Hepatocyte (in vitro differentiated cells): ENCODE data around the gene CTAGE8. TPM values are rescaled to one million over a fixed set of nuclear protein-coding genes. Genes with fewer than 3 reads are reported as not detected.
"Not testable (repeated sequence)": the region's sequence is repeated elsewhere in the genome, so short reads cannot be mapped to it uniquely, and the experiment has no call there.

Experiments used
- DNase-seq: peaks from one replicate; pipeline ENCODE4 v3.0.0-alpha.2; 2016; ENCODE audit warnings: low spot score
- H2AFZ ChIP-seq: fragments of 200-600 bp; sonication (generic); 2 replicates; pipeline ENCODE4 v1.6.0; 2016; ENCODE audit warnings: antibody characterized with exemption, mild to moderate bottlenecking
- H3K27ac ChIP-seq: fragments of 200-600 bp; sonication (generic); 2 replicates; pipeline ENCODE4 v1.5.1; 2016; ENCODE audit warnings: mild to moderate bottlenecking
- H3K27me3 ChIP-seq: fragments of 200-600 bp; sonication (generic); 2 replicates; pipeline ENCODE4 v1.6.1; 2016
- H3K36me3 ChIP-seq: fragments of 200-600 bp; sonication (generic); replicated peaks from 2 replicates; pipeline ENCODE4 v1.5.1; 2016; ENCODE audit warnings: low read depth; ENCODE audit not compliant: insufficient read depth
- H3K4me1 ChIP-seq: fragments of 200-600 bp; sonication (generic); 2 replicates; pipeline ENCODE4 v1.5.1; 2016; ENCODE audit warnings: mild to moderate bottlenecking, moderate library complexity; ENCODE audit not compliant: insufficient read depth
- H3K4me2 ChIP-seq: fragments of 200-600 bp; sonication (generic); 2 replicates; pipeline ENCODE4 v1.6.0; 2016
- H3K4me3 ChIP-seq: fragments of 200-600 bp; sonication (generic); 2 replicates; pipeline ENCODE4 v1.5.1; 2016; ENCODE audit warnings: mild to moderate bottlenecking
- H3K79me2 ChIP-seq: fragments of 200-600 bp; sonication (generic); 2 replicates; pipeline ENCODE4 v1.6.0; 2017; ENCODE audit warnings: mild to moderate bottlenecking
- H3K9me2 ChIP-seq: fragments of 200-600 bp; sonication (generic); replicated peaks from 2 replicates; pipeline ENCODE4 v1.6.0; 2017; ENCODE audit warnings: mild to moderate bottlenecking; ENCODE audit not compliant: insufficient read depth
- H3K9me3 ChIP-seq: fragments of 200-600 bp; sonication (generic); 2 replicates; pipeline ENCODE4 v1.5.1; 2016; ENCODE audit warnings: low read depth, mild to moderate bottlenecking
- H4K20me1 ChIP-seq: fragments of 200-600 bp; sonication (generic); 2 replicates; pipeline ENCODE4 v1.6.0; 2016; ENCODE audit warnings: mild to moderate bottlenecking; ENCODE audit not compliant: insufficient read depth, poor library complexity, severe bottlenecking
- EZH2 ChIP-seq: fragments of 200-600 bp; sonication (generic); IDR thresholded peaks from 2 replicates; pipeline ENCODE4 v1.6.1; 2016; ENCODE audit warnings: antibody characterized with exemption, mild to moderate bottlenecking, borderline replicate concordance
- EZH2phosphoT487 ChIP-seq: fragments of 200-600 bp; sonication (generic); IDR thresholded peaks from one replicate; pipeline ENCODE4 v1.6.1; 2018; ENCODE audit warnings: antibody characterized with exemption, mild to moderate bottlenecking, low read depth, moderate library complexity; ENCODE audit not compliant: unreplicated experiment, severe bottlenecking
- WGBS: methylation state at CpG from one replicate; pipeline ENCODE4 v1.1.6; 2016; ENCODE audit warnings: low lambda C conversion rate; ENCODE audit errors: missing lambda C conversion rate; 5-methylcytosine and 5-hydroxymethylcytosine counted together
- polyA plus RNA-seq: library from polyadenylated mRNA; unstranded; fragments of >200 nt; fragmentation: Nextera tagmentation; extraction: Ambion mirVana; gene quantifications from 2 replicates; pipeline ENCODE4 v1.2.1, GENCODE V29; 2016
- total RNA-seq: library from RNA; depleted of rRNA; stranded (reverse); fragments of >200 nt; gene quantifications from 2 replicates; pipeline ENCODE4 v1.2.3, GENCODE V29; 2014
- TF ChIP-seq, protein P1 (sequence below): fragments of 200-600 bp; sonication (generic); IDR thresholded peaks from 2 replicates; pipeline ENCODE4 v1.5.1; 2016; ENCODE audit warnings: antibody characterized with exemption, mild to moderate bottlenecking; ENCODE audit not compliant: poor library complexity

The CTAGE8 gene
- total and polyA plus RNA-seq, 2 experiments from 2014 or later = 2.8 to 5.2 TPM

DNA sequence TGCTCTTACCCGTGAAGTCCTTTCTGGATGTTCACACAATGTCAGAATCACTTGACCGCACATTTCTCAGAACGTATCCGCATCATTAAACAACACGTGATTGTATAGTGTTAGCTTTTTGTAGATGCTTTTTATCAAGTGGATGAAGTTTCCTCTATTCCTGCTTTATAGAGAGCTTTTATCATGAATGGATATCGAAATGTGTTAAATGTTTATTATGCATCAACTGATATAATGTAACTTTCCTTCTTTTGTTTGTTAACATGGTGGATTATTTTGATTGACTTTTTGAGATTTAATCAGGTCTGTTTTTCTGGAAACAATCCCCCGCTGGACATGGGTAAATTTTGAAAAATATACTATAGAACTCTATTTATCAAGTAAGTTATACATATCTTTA lies 4.4 kb downstream of the CTAGE8 start, which contains the start of gene OR2A7:
Gene OR2A7 (minus strand): TSS at position 101 of the 400 bp plus-strand sequence. CDS start 5,164 bp downstream, outside the sequence.
- not testable (repeated sequence) for DNase-seq, H3K4me2 ChIP-seq, H3K4me3 ChIP-seq, H4K20me1 ChIP-seq, H3K79me2 ChIP-seq, H3K36me3 ChIP-seq, H3K4me1 ChIP-seq, H3K27me3 ChIP-seq, H3K9me2 ChIP-seq, H3K9me3 ChIP-seq, H2AFZ ChIP-seq, H3K27ac ChIP-seq
- WGBS = 97% methylated on average over 7 of the region's 7 CpGs

DNA sequence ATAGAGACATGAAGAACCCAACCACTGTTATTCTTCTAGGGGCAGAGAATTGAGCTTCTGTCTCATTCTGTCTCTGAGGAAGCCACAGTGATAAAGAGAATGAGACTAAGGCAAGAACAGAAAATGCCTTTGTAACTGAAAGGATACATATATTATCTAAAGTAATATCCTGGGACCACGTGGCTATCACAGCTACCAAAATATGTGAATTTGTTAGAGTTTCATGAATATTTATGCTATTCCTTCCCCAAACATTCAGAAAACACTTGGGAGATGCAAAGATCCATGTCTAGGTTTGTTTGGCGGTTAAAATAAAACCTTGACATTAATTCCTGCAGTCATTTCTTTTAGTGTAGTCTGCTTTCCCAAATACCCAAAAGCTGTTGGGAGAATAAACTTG lies 7.0 kb downstream of the CTAGE8 start:
- H3K9me3 ChIP-seq, H3K4me2 ChIP-seq, H3K36me3 ChIP-seq, H3K9me2 ChIP-seq, H3K79me2 ChIP-seq, H3K27me3 ChIP-seq, H4K20me1 ChIP-seq, H3K4me1 ChIP-seq, DNase-seq, H2AFZ ChIP-seq, H3K4me3 ChIP-seq, H3K27ac ChIP-seq: not testable (repeated sequence)
- WGBS = no CpG with 5 or more reads among the region's 2 CpGs

DNA sequence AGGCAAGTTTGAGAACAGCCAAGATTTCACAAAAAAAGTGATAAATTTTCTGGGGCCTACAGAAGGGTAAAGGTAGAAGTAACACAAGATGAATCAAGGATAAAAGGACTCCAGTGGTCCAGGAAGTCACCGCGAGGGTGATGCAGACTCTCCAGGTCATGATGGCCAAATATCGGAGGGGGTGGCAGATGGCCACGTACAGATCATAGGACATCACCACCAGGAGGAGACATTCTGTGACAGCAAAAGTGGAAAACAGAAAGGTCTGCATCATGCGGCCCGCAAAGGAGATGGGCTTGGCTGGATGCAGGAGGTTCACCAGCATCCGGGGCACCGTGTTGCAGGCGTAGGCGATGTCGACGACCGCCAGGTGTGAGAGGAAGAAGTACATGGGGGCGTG lies 10.0 kb downstream of the CTAGE8 start:
- 80% methylated on average over 1 of the region's 14 CpGs for WGBS
- H3K4me1 ChIP-seq, H3K4me2 ChIP-seq, H3K79me2 ChIP-seq, H4K20me1 ChIP-seq, H2AFZ ChIP-seq, H3K9me3 ChIP-seq, H3K9me2 ChIP-seq, H3K36me3 ChIP-seq, H3K27ac ChIP-seq, DNase-seq, H3K27me3 ChIP-seq, H3K4me3 ChIP-seq: not testable (repeated sequence)

DNA sequence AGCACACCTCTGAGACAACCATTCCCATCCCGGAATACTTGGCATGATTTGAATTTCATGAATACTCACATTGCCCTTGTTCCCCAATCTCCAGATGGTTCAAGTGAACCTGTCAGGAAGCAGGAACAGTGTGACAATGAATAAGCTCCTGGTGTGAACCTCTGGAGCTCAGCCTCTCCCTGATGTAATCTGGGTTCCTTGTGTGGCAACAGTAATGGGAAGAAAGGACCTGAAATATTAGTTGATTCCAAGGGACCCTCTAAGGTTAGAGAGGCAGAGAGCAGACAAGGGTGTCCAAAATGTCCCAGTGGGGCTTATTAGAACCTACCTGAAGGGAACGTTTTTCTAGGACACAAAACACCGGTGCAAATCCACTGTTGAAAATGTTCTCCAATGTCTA lies 13.0 kb downstream of the CTAGE8 start:
- no peaks in the 10 kb centered on the region for H3K27me3 ChIP-seq
- WGBS = 87% methylated on average over 3 of the region's 3 CpGs
- H3K36me3 ChIP-seq = no peaks in the 10 kb centered on the region
- no peaks in the 10 kb centered on the region for H3K9me2 ChIP-seq
- H3K4me3 ChIP-seq = no peak overlapping the region
- no peak overlapping the region for H3K4me2 ChIP-seq
- H3K27ac ChIP-seq = no peak overlapping the region
- no peaks in the 10 kb centered on the region for H3K79me2 ChIP-seq
- no peaks in the 10 kb centered on the region for H3K4me1 ChIP-seq
- no peaks in the 10 kb centered on the region for H3K9me3 ChIP-seq
- H2AFZ ChIP-seq = no peak overlapping the region
- DNase-seq = no peak
- H4K20me1 ChIP-seq = no peaks in the 10 kb centered on the region
- TF ChIP-seq, protein P1, sequence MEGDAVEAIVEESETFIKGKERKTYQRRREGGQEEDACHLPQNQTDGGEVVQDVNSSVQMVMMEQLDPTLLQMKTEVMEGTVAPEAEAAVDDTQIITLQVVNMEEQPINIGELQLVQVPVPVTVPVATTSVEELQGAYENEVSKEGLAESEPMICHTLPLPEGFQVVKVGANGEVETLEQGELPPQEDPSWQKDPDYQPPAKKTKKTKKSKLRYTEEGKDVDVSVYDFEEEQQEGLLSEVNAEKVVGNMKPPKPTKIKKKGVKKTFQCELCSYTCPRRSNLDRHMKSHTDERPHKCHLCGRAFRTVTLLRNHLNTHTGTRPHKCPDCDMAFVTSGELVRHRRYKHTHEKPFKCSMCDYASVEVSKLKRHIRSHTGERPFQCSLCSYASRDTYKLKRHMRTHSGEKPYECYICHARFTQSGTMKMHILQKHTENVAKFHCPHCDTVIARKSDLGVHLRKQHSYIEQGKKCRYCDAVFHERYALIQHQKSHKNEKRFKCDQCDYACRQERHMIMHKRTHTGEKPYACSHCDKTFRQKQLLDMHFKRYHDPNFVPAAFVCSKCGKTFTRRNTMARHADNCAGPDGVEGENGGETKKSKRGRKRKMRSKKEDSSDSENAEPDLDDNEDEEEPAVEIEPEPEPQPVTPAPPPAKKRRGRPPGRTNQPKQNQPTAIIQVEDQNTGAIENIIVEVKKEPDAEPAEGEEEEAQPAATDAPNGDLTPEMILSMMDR = no peak
- TF ChIP-seq EZH2 (no peak), EZH2phosphoT487 (no peak)

DNA sequence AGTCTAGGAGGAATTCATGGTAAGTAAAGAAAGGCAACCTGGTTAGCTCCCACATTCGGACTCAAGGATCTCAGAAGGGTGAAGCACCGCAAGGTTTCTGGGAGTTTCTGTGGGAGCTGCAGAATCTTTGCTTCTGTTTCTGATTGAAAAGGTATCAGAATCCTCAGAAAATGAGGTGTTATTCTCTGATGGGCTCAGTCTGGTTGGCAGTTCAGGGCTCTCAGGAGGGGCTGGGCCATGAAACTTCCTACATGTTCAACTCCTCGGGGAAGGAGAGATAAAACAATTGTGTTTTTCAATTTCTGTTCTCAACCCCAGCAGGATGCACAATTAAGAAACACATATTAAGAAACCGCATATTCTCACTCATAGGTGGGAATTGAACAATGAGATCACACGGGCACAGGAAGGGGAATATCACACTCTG lies 13.6 kb downstream of the CTAGE8 start:
- Histone ChIP-seq H3K9me2 (no peaks in the 10 kb centered on the region), H3K27me3 (no peaks in the 10 kb centered on the region), H3K9me3 (no peaks in the 10 kb centered on the region), H3K27ac (no peak overlapping the region), H3K4me3 (no peak overlapping the region), H2AFZ (no peak overlapping the region), H4K20me1 (no peaks in the 10 kb centered on the region), H3K36me3 (no peaks in the 10 kb centered on the region), H3K79me2 (no peaks in the 10 kb centered on the region), H3K4me1 (no peaks in the 10 kb centered on the region), H3K4me2 (no peak overlapping the region)
- TF ChIP-seq EZH2phosphoT487 (no peak), EZH2 (no peak)
- TF ChIP-seq, protein P1 = no peak
- WGBS = 84% methylated on average over 5 of the region's 5 CpGs
- DNase-seq = peak; percentile 3

DNA sequence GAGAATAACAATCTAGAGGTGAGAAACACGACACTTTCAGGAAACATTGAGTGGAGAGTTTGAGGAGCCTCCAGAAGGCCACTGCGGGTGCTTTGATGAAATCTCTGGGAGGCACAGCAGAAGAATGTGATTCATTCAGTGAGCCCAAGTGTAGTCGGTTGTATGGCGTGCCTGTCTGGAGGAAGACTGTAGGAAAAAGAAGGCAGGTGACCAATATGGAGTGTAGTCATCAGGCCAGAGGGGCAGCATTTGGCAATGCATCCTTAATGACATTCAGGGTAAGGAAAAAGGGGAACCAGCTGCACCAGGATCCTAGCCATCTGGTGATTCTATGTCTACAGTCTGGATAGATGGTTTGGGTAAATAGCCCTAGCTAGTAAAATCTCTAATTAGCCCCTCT lies 16.8 kb downstream of the CTAGE8 start:
- H3K27me3 ChIP-seq, DNase-seq, H3K4me1 ChIP-seq, H3K36me3 ChIP-seq, H3K9me2 ChIP-seq, H2AFZ ChIP-seq, H4K20me1 ChIP-seq, H3K4me3 ChIP-seq, H3K79me2 ChIP-seq, H3K9me3 ChIP-seq, H3K4me2 ChIP-seq, H3K27ac ChIP-seq: not testable (repeated sequence)
- no CpG with 5 or more reads among the region's 4 CpGs for WGBS

DNA sequence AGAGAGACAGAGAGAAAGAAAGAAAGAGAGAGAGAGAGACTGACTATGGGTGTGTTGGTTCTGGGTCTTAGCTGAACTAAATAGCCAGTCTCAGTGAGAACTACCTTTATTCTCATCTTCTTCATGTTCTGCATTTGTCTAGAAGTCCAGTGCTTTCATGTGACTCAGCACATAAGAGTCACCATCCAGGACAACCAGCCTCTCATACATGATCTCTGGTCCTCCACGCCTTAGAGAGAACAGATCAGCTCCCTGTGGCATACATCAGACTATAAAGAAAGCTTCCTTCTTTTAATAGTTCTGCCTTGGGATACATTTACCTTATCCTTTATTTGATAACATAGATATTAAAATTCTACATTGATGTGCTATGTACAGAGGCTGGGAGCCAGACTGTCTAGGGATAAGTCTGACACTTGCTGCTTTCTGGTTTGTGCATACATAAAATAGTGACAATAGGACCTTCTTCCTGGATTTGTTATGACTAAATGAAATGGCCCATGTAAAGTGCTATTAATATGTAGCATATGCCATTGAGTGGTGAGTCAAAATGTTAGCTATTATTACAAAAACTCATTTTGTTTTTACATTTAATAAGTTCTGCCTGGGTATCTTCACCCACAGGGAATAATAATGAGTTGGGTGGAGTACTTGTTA lies 21.3 kb downstream of the CTAGE8 start:
- WGBS = no CpG with 5 or more reads among the region's 1 CpG
- not testable (repeated sequence) for H3K4me1 ChIP-seq, H3K4me3 ChIP-seq, H3K27ac ChIP-seq, H3K79me2 ChIP-seq, H3K9me2 ChIP-seq, H3K4me2 ChIP-seq, H3K9me3 ChIP-seq, DNase-seq, H4K20me1 ChIP-seq, H3K36me3 ChIP-seq, H2AFZ ChIP-seq, H3K27me3 ChIP-seq
